Loucy (cell line): Measurements from ENCODE around the gene GPATCH4.
"Not testable (repeated sequence)": the region's sequence is repeated elsewhere in the genome, so short reads cannot be mapped to it uniquely, and the experiment has no call there.

Source experiments
- H2AFZ ChIP-seq: fragments of 200-600 bp; sonication (generic); 2 replicates; pipeline ENCODE4 v1.6.0; 2016; ENCODE audit warnings: antibody characterized with exemption, mild to moderate bottlenecking, low read length, moderate library complexity
- H3F3A ChIP-seq: fragments of 200-600 bp; 2 replicates; pipeline ENCODE4 v1.6.0; 2016; ENCODE audit warnings: antibody characterized with exemption, low read depth, mild to moderate bottlenecking
- H3K27me3 ChIP-seq: fragments of 200-600 bp; sonication (generic); 2 replicates; pipeline ENCODE4 v1.6.1; 2014; ENCODE audit warnings: low read length, mild to moderate bottlenecking; ENCODE audit not compliant: insufficient read depth, poor library complexity, severe bottlenecking
- H3K36me3 ChIP-seq: fragments of 200-600 bp; sonication (generic); 2 replicates; pipeline ENCODE4 v1.6.1; 2016; ENCODE audit warnings: low read length; ENCODE audit not compliant: insufficient read depth
- H3K4me1 ChIP-seq: fragments of 200-600 bp; sonication (generic); 2 replicates; pipeline ENCODE4 v1.5.1; 2014; ENCODE audit warnings: low read length, mild to moderate bottlenecking; ENCODE audit not compliant: insufficient read depth, poor library complexity, severe bottlenecking
- H3K4me2 ChIP-seq: fragments of 200-600 bp; sonication (generic); 2 replicates; pipeline ENCODE4 v1.6.0; 2014; ENCODE audit warnings: antibody characterized with exemption, low read length, low read depth, mild to moderate bottlenecking; ENCODE audit not compliant: poor library complexity, severe bottlenecking
- H3K4me3 ChIP-seq: fragments of 200-600 bp; sonication (generic); 2 replicates; pipeline ENCODE4 v1.5.1; 2014; ENCODE audit warnings: low read length, mild to moderate bottlenecking, mixed read lengths; ENCODE audit not compliant: poor library complexity, severe bottlenecking
- H3K79me2 ChIP-seq: fragments of 200-600 bp; sonication (generic); 2 replicates; pipeline ENCODE4 v1.6.1; 2014; ENCODE audit warnings: low read length; ENCODE audit not compliant: insufficient read depth
- H3K9ac ChIP-seq: fragments of 200-600 bp; sonication (generic); 2 replicates; pipeline ENCODE4 v1.6.0; 2014; ENCODE audit warnings: mild to moderate bottlenecking, low read depth, low read length, moderate library complexity; ENCODE audit not compliant: poor library complexity, severe bottlenecking
- H3K9me2 ChIP-seq: fragments of 200-600 bp; sonication (generic); replicated peaks from 2 replicates; pipeline ENCODE4 v1.6.1; 2016; ENCODE audit warnings: low read depth, low read length, mixed read lengths
- H3K9me3 ChIP-seq: fragments of 200-600 bp; sonication (generic); 2 replicates; pipeline ENCODE4 v1.6.1; 2014; ENCODE audit warnings: mild to moderate bottlenecking, antibody characterized with exemption, low read length, low read depth; ENCODE audit not compliant: insufficient read depth
- H4K20me1 ChIP-seq: fragments of 200-600 bp; sonication (generic); 2 replicates; pipeline ENCODE4 v1.6.0; 2014; ENCODE audit warnings: antibody characterized with exemption, low read length, mild to moderate bottlenecking; ENCODE audit not compliant: insufficient read depth, poor library complexity, severe bottlenecking
- EZH2phosphoT487 ChIP-seq: fragments of 200-600 bp; IDR thresholded peaks from 2 replicates; pipeline ENCODE4 v1.6.1; 2018; ENCODE audit warnings: antibody characterized with exemption, mild to moderate bottlenecking, moderate library complexity, borderline replicate concordance
- TF ChIP-seq, protein P1 (sequence below): fragments of 200-600 bp; sonication (generic); conservative IDR thresholded peaks from 2 replicates; pipeline ENCODE4 v1.5.1; 2014; ENCODE audit warnings: mild to moderate bottlenecking, antibody characterized with exemption, low read length

GPATCH4 gene

DNA sequence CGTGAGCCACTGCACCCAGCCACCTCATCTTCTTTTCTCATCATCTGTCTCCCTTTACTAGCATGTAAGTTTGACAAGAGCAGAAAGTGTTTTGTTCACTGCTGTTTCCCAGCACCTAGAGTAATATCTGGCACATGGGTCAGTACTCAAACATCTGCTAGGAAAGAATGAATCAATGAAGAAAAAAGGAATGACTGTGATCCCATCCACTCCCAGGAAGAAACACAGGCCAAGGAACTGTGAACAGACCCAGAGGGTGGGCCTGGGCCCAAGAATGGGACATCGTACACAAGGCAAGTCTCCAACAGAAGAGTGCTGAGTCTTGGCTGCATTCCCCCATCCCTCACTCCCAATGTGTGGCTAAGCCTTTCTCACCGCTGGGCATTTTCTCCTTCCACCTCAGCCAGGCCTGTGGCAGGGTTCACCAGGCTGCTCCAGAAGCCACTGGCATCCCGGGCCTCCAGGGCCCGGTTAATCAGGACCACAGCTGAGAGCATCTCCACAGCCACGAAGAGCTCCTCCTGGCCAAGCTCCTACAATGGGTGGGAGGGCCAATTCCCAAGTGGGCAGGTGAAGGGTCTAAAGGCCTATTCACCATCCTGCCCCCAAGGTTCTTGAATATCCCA lies 47.3 kb downstream of the GPATCH4 start:
- Histone ChIP-seq H3F3A (no peaks in the 10 kb centered on the region), H3K4me2 (no peak overlapping the region), H2AFZ (no peak overlapping the region), H3K9ac (no peak overlapping the region), H3K27me3 (no peaks in the 10 kb centered on the region), H3K9me3 (no peaks in the 10 kb centered on the region), H3K79me2 (no peaks in the 10 kb centered on the region), H3K9me2 (no peaks in the 10 kb centered on the region), H3K36me3 (no peaks in the 10 kb centered on the region; the same call in 1 of the 2 replicates), H4K20me1 (no peaks in the 10 kb centered on the region), H3K4me3 (no peak overlapping the region), H3K4me1 (no peaks in the 10 kb centered on the region)
- TF ChIP-seq EZH2phosphoT487, result no peak
- TF ChIP-seq, protein P1, sequence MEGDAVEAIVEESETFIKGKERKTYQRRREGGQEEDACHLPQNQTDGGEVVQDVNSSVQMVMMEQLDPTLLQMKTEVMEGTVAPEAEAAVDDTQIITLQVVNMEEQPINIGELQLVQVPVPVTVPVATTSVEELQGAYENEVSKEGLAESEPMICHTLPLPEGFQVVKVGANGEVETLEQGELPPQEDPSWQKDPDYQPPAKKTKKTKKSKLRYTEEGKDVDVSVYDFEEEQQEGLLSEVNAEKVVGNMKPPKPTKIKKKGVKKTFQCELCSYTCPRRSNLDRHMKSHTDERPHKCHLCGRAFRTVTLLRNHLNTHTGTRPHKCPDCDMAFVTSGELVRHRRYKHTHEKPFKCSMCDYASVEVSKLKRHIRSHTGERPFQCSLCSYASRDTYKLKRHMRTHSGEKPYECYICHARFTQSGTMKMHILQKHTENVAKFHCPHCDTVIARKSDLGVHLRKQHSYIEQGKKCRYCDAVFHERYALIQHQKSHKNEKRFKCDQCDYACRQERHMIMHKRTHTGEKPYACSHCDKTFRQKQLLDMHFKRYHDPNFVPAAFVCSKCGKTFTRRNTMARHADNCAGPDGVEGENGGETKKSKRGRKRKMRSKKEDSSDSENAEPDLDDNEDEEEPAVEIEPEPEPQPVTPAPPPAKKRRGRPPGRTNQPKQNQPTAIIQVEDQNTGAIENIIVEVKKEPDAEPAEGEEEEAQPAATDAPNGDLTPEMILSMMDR, result no peak

DNA sequence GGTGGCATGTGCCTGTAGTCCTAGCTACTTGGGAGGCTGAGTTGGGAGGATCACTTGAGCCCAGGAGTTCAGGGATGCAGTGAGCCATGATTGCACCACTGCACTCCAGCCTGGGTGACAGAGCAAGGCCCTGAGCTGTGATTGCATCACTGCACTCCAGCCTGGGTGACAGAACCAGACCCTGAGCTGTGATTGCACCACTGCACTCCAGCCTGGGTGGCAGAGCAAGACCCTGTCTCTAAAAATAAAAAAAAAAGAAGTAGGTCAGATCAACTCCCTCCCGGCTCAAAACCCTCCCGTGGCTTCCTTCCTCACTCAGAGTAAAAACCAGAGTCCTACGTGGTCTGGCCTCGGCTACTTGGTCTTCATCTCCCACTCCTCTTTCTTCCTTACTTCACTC lies 48.3 kb downstream of the GPATCH4 start:
- not testable (repeated sequence) for H3K4me3 ChIP-seq, H3K9ac ChIP-seq, H3K36me3 ChIP-seq, H3K79me2 ChIP-seq, H2AFZ ChIP-seq, H3K4me1 ChIP-seq, H3F3A ChIP-seq, H3K9me3 ChIP-seq, H4K20me1 ChIP-seq, H3K4me2 ChIP-seq, H3K9me2 ChIP-seq, H3K27me3 ChIP-seq

DNA sequence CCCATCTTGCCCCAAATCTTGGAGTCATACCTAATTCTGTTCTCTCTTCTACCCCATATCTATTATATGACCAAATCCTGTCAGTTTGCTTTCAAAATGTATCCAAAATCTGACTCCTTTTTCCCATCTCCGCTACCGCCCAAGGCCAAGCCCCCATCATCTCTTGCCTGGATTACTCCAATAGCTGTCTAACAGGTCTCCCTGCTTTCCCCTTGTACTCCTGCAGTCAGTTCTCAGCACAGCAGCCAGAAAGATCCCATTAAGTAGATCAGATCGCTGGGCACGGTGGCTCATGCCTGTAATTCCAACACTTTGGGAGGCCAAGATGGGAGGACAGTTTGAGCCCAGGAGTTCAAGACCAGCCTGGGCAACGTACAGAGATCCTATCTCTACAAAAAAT lies 48.8 kb downstream of the GPATCH4 start:
- TF ChIP-seq EZH2phosphoT487, result no peak
- TF ChIP-seq, protein P1, result no peak
- Histone ChIP-seq H3K79me2 (no peaks in the 10 kb centered on the region), H3F3A (no peaks in the 10 kb centered on the region), H3K27me3 (no peaks in the 10 kb centered on the region), H3K9ac (no peak overlapping the region), H2AFZ (no peak overlapping the region), H3K4me2 (no peak overlapping the region), H3K4me3 (no peak overlapping the region), H3K4me1 (no peaks in the 10 kb centered on the region), H4K20me1 (no peaks in the 10 kb centered on the region), H3K36me3 (peaks cover 9% of the 10 kb centered on the region; the same call in 1 of the 2 replicates), H3K9me3 (no peaks in the 10 kb centered on the region), H3K9me2 (no peaks in the 10 kb centered on the region)

DNA sequence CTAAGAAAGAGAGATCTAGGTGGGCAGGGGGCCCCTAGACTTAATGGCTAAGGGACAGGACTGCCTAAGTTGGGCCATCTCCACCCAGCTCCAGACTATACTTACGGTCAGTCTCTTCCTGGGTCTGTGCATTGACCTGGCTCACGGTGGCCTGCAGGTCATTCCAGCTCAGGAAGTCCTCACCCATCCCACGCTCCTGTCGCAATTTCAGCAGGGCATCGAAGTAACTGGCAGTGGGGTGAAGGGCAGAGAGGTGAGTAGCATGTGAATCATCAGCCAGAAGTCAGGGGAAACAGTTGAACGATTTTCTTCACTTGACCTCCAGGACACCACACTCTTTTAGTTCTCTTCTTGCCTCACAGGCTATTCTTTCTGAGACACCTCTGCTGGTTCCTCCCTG lies 49.4 kb downstream of the GPATCH4 start:
- no peak overlapping the region for H3K4me2 ChIP-seq
- H3K9me2 ChIP-seq, result no peaks in the 10 kb centered on the region
- H2AFZ ChIP-seq, result no peak overlapping the region
- peaks cover 10% of the 10 kb centered on the region; the same call in 1 of the 2 replicates for H3K36me3 ChIP-seq
- H3K9me3 ChIP-seq, result no peaks in the 10 kb centered on the region
- H3F3A ChIP-seq, result no peaks in the 10 kb centered on the region
- H3K4me3 ChIP-seq, result no peak overlapping the region
- TF ChIP-seq, protein P1, result no peak
- no peak for TF ChIP-seq EZH2phosphoT487
- H4K20me1 ChIP-seq, result no peaks in the 10 kb centered on the region
- no peak overlapping the region for H3K9ac ChIP-seq
- no peaks in the 10 kb centered on the region for H3K4me1 ChIP-seq
- no peaks in the 10 kb centered on the region for H3K79me2 ChIP-seq
- H3K27me3 ChIP-seq, result no peaks in the 10 kb centered on the region
